Peyer's patch (tissue), 4 donors: Measurements from ENCODE around the gene ZC3H7B. TPM values are rescaled to one million over a fixed set of nuclear protein-coding genes. Genes with fewer than 3 reads are reported as not detected.

Experiments
- DNase-seq, 3 donors: peaks; one replicate each; pipeline ENCODE4 v3.0.0-alpha.2; 2017 to 2019
- H3K27ac ChIP-seq, 4 donors: fragments of 200-600 bp; sonication (generic); one replicate each; pipeline ENCODE4 v1.5.1; 2016 to 2019
- H3K27me3 ChIP-seq, 2 donors: fragments of 200-600 bp; sonication (generic); one replicate each; pipeline ENCODE4 v1.5.1; 2019
- H3K36me3 ChIP-seq, 3 donors: fragments of 200-600 bp; sonication (generic); one replicate each; pipeline ENCODE4 v1.5.1; 2016 to 2019
- H3K4me1 ChIP-seq, 4 donors: fragments of 200-600 bp; sonication (generic); one replicate each; pipeline ENCODE4 v1.5.1; 2016 to 2019
- H3K4me3 ChIP-seq, 4 donors: fragments of 200-600 bp; sonication (generic); 1 replicate in 3 of 4; 2 replicates in 1 of 4; pipeline ENCODE4 v1.5.1; 2016 to 2019; ENCODE audit warnings: mild to moderate bottlenecking in 1 of 4
- H3K9me3 ChIP-seq, 4 donors: fragments of 200-600 bp; sonication (generic); one replicate each; pipeline ENCODE4 v1.5.1; 2016 to 2019; ENCODE audit warnings: mild to moderate bottlenecking in 1 of 4
- POLR2A ChIP-seq, 2 donors: fragments of 450-650 bp; IDR thresholded peaks; one replicate each; pipeline ENCODE4 v1.5.1; 2017; ENCODE audit warnings: antibody characterized with exemption in 2 of 2, mild to moderate bottlenecking in 2 of 2, moderate library complexity in 2 of 2
- total RNA-seq, 4 donors: library from RNA; depleted of rRNA; stranded (reverse); fragments of >200 nt; gene quantifications; one replicate each; pipeline ENCODE4 v1.1.0, GENCODE V29; 2016
- TF ChIP-seq, protein P1 (sequence below), 6 experiments: fragments of 450-650 bp in 4 of 6; fragments of 200-600 bp in 2 of 6; sonication (generic) in 1 of 6; IDR thresholded peaks; one replicate each; pipeline ENCODE4 v1.5.1; 2017 to 2019; ENCODE audit warnings: antibody characterized with exemption in 6 of 6, mild to moderate bottlenecking in 3 of 6, moderate library complexity in 1 of 6

The ZC3H7B gene
- total RNA-seq, 4 donors from 2014 or later: 39.9 to 65.1 (median 60.0) TPM

DNA sequence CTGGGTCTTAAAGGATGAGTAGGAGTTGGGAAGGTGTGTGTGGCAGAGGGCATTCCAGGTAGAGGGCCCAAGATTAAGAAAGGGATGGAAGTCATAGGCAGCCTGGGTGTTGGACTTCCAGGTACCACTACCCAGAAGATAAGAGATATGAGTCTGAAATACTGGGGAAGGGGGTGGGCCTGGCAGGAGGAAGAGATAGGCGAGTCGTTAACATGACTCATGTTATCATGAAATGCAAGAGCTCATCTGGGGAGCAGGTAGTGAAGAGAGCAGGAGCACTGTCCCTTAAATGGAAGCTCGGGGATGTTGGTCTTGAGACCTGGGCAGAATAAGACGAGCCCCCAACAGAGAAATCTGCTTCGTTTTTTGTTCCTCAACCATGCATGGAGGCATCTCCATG is 10.2 kb downstream of the ZC3H7B start:
- H3K4me1 ChIP-seq: peaks cover 0 to 21% (median 6%) of the 10 kb centered on the region in 4 donors
- H3K27me3 ChIP-seq: no peaks in the 10 kb centered on the region
- TF ChIP-seq, protein P1, sequence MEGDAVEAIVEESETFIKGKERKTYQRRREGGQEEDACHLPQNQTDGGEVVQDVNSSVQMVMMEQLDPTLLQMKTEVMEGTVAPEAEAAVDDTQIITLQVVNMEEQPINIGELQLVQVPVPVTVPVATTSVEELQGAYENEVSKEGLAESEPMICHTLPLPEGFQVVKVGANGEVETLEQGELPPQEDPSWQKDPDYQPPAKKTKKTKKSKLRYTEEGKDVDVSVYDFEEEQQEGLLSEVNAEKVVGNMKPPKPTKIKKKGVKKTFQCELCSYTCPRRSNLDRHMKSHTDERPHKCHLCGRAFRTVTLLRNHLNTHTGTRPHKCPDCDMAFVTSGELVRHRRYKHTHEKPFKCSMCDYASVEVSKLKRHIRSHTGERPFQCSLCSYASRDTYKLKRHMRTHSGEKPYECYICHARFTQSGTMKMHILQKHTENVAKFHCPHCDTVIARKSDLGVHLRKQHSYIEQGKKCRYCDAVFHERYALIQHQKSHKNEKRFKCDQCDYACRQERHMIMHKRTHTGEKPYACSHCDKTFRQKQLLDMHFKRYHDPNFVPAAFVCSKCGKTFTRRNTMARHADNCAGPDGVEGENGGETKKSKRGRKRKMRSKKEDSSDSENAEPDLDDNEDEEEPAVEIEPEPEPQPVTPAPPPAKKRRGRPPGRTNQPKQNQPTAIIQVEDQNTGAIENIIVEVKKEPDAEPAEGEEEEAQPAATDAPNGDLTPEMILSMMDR (IDR thresholded peaks at IDR 0.05): no peak
- no peak for TF ChIP-seq POLR2A (IDR thresholded peaks at IDR 0.05)
- H3K27ac ChIP-seq: peak overlapping the region in 1 of 4 donors; percentile 42
- H3K36me3 ChIP-seq: no peaks in the 10 kb centered on the region
- no peak for DNase-seq
- H3K4me3 ChIP-seq: no peak overlapping the region
- no peaks in the 10 kb centered on the region for H3K9me3 ChIP-seq

DNA sequence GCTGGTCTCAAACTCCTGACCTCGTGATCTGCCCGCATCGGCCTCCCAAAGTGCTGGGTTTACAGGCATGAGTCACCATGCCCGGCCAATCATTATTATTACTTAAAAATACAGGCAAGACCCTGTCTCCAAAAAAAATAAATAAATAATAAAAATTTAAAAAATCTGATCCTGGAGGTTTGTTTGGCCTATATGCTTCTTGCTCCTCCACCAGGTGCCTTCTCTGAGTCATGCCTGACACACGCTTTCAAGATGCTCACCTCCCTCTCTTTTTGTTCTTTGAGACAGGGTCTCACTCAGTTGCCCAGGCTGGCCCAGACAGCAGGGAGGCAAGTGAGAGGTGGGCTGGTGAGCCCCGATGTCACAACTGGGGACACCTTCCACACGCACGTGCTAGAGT is 13.5 kb downstream of the ZC3H7B start:
- Histone ChIP-seq H3K27ac (no peak overlapping the region), H3K27me3 (no peaks in the 10 kb centered on the region), H3K9me3 (no peaks in the 10 kb centered on the region), H3K36me3 (no peaks in the 10 kb centered on the region), H3K4me1 (no peaks in the 10 kb centered on the region), H3K4me3 (no peak overlapping the region)
- TF ChIP-seq, protein P1 (IDR thresholded peaks at IDR 0.05): no peak
- no peak for TF ChIP-seq POLR2A (IDR thresholded peaks at IDR 0.05)
- DNase-seq: no peak

DNA sequence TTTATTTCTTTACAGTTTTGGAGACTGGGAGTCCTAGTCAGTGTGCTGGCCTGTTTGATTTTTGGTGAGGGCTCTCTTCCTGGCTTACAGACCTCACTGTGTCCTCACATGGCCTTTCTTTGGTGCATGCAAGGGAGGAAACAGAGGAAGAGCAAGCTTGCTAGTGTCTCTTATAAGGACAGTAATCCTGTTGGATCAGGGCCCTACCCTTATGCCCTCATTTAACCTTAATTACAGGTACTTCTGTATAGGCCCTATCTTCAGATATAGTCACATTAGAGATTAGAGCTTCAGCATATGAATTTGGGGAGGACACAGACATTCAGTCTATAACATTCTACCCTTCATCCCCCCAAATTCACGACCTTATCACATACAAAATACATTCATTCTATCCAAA is 14.3 kb downstream of the ZC3H7B start:
- H3K36me3 ChIP-seq: peaks cover 0 to 6% (median 0%) of the 10 kb centered on the region in 3 donors
- no peaks in the 10 kb centered on the region for H3K27me3 ChIP-seq
- no peak overlapping the region for H3K27ac ChIP-seq
- TF ChIP-seq, protein P1 (IDR thresholded peaks at IDR 0.05): no peak
- TF ChIP-seq POLR2A (IDR thresholded peaks at IDR 0.05): no peak
- H3K4me1 ChIP-seq: no peaks in the 10 kb centered on the region
- H3K4me3 ChIP-seq: no peak overlapping the region
- DNase-seq: no peak
- no peaks in the 10 kb centered on the region for H3K9me3 ChIP-seq

DNA sequence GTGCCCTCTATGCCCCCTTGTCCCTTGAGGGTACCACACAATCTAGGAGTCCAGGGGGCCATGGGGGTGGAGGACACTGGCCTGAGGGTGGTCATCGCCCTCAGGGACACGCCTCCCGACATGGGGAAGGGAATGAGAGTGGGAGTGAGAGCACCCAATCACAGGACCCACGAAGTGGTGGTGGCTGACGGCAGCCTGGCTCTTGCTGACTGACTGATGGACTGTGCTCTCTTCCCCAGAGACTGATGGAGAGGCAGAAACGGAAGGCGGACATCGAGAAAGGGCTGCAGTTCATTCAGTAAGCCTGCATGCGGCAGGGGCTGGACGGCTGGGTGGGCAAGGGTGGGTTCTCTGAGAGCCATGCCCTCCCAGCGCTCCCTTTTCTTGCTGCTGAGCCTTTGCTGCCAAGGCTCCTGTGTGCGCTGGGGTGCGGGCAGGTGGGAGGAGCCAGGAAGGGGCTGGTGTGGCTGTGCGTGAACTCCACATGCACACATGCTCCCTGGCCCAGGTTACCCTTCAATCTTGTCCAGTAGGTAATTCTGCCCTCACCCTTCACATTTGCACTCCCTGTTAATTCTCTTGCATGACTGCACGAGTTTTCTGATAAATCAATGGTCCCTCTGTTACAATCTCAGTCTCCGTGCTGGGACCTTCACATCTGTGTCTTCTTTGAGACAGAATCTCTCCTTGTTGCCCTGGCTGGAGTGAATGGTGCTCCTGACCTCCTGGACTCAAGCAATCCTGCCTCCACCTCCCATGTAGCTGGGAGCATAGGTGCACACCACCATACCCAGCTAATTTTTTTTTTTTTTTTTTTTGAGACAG is 19.3 kb downstream of the ZC3H7B start:
- no peak overlapping the region for H3K4me3 ChIP-seq
- no peak for DNase-seq

DNA sequence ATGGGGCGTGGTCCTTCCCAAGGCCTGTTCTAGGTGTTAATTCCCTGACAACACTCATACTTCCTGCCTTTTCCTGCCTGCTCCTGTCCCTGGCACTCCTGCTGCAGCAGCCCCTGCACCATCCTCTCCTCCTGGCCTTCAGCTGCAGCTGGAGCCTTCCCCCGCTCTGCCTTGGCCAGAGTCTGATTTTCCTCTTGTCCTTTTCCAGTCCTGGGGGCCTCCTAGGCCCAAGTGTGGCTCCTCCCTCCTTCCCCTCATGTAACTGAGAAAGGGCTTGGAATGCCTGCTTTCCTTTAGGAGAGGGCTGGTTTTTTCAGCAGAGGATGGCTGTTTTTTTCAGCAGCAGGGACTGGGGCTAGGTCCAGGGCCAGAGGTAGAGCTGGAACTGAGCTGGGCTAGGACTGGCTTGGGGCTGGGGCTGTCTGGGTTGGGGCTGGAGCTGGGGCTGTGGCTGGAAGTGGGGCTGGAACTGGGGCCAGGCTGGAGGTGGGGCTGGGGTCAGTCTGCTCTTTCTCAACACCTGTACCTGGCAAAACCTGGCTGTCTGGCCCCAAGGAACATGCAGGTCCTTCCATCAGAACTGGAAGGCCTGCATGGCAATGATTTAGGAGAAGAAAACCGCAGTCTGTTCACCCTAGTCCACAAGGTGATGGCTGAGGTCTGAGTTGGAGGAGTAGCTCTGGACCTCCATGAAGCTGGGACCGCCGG is 23.6 kb downstream of the ZC3H7B start:
- no peak for TF ChIP-seq POLR2A (IDR thresholded peaks at IDR 0.05)
- TF ChIP-seq, protein P1 (IDR thresholded peaks at IDR 0.05): no peak
- H3K4me1 ChIP-seq: peaks cover 0 to 14% (median 0%) of the 10 kb centered on the region in 4 donors
- H3K9me3 ChIP-seq: no peaks in the 10 kb centered on the region
- H3K4me3 ChIP-seq: no peak overlapping the region
- H3K27me3 ChIP-seq: no peaks in the 10 kb centered on the region
- no peak overlapping the region for H3K27ac ChIP-seq
- no peak for DNase-seq
- peaks cover 0 to 90% (median 0%) of the 10 kb centered on the region in 3 donors for H3K36me3 ChIP-seq

More for the DNA sequence above, 19.3 kb downstream of the ZC3H7B start:
- Histone ChIP-seq H3K27me3 (no peaks in the 10 kb centered on the region), H3K27ac (no peak overlapping the region), H3K36me3 (peaks cover 0 to 50% (median 0%) of the 10 kb centered on the region in 3 donors), H3K9me3 (no peaks in the 10 kb centered on the region), H3K4me1 (peaks cover 0 to 14% (median 0%) of the 10 kb centered on the region in 4 donors)
- TF ChIP-seq, protein P1 (IDR thresholded peaks at IDR 0.05): no peak
- no peak for TF ChIP-seq POLR2A (IDR thresholded peaks at IDR 0.05)
